Inferior parietal cortex (tissue), 1 donor: ENCODE measurements around the gene RFC4.
"Not testable (repeated sequence)": the region's sequence is repeated elsewhere in the genome, so short reads cannot be mapped to it uniquely, and the experiment has no call there.

Experiments
- DNase-seq: peaks from one replicate; pipeline ENCODE4 v3.0.0-alpha.2; 2016; ENCODE audit errors: extremely low spot score

Gene RFC4

GRCh38 chr3:186806089-186807055 is at the start of gene RFC4:
Gene RFC4, minus strand, starts transcription at chr3:186806482. Its CDS starts 1,769 bp downstream, at chr3:186804713.
- peak; percentile 91 for DNase-seq

GRCh38 chr3:186854954-186855353 is 48.7 kb upstream of the RFC4 start:
- DNase-seq: no peak

DNA sequence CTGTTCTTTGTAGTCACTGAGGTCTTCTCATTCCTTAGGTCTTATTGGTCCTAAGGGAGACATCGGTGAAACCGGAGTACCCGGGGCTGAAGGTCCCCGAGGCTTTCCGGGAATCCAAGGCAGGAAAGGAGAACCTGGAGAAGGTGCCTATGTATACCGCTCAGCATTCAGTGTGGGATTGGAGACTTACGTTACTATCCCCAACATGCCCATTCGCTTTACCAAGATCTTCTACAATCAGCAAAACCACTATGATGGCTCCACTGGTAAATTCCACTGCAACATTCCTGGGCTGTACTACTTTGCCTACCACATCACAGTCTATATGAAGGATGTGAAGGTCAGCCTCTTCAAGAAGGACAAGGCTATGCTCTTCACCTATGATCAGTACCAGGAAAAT is 47.9 kb upstream of the RFC4 start:
- DNase-seq: no peak

- no peak for DNase-seq
Observed at GRCh38 chr3:186852994-186853393, 46.7 kb upstream of the RFC4 start.

GRCh38 chr3:186851835-186852234 is 45.6 kb upstream of the RFC4 start:
- DNase-seq: not testable (repeated sequence)

DNA sequence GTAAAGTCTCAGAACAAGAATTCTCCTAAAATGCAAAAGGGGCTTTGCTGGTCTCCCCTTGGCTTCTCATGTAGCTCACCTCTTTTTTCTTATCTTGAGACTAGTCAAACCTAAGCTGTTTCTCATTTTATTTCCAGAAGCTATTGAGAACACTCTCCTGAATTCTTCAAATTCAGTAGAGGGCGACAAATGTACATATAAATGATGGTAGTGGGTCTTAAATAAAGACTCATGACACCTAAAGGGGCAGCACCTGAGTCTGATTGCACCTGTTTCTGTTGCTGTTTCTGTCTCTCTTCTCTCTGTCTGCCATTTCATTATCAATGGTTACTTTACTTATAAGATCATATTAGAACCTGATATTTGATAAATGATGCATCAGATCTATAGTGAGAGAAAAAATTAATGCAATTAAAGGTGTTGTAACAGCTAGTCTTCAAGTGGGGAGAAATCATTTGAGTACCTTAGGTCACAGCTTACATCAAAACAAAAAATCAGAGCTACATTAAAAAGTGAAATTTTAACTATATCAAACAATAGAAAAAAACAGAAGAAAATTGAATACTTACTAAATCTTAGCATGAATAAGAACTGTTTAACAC is 43.2 kb upstream of the RFC4 start:
- peak; percentile 56 for DNase-seq

- DNase-seq: no peak
Observed at GRCh38 chr3:186847437-186847836, 41.2 kb upstream of the RFC4 start.

DNA sequence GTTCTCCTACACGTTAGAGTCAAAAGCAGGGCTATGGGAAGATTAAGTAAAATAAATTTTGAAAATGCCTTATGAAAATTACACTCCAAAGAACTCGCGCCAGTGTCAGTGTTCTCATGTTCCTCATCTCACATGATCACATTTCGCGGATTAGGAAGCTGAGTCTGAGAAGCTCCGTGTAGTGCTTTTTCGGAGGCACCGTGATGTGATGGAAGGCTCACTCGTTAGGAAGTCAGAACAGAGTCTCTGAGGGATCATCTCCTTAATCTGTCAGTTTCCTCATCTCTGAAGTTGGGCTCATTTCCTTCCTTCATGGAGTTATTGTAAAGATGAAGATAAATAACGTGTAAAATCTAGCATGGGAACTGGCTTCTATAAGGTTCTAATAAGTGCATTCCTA is 39.5 kb upstream of the RFC4 start:
- no peak for DNase-seq

DNA sequence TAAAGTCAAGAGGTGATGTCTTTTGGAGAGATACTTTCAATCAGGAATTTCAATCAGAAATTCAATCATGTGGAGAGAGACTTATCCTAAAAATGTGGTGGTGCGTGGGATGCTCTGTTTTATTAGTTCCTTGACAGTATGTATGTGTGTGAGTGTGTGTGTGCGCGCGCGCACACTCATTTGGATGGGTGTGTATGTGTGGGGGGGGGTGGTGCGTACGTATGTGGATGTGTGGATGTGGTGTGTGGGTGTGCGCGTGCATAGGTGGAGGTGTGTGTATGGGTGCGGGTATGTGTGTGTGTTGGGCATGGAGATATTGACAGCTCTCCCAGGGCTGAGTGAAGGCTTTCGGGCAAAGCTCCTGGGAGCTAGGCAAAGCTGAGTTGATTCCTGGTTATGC is 38.6 kb upstream of the RFC4 start:
- no peak for DNase-seq

DNA sequence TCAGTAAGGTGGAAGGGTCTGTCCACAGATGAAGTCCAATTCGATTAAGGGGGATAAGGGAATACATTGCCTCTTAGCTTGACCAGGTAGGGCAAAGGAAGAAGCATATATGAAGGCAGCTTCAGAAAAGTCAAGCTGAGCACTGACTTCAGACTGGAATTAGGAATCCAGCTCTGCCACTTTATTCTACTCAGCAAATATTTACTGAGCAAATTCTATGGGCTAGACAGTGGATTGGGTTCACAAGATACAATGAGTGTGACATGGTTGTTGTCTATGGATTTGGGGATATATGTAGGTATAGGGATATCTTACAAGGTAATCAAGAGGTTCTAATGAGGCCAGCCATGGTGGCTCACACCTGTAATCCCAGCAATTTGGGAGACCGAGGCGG is 36.8 kb upstream of the RFC4 start:
- no peak for DNase-seq

DNA sequence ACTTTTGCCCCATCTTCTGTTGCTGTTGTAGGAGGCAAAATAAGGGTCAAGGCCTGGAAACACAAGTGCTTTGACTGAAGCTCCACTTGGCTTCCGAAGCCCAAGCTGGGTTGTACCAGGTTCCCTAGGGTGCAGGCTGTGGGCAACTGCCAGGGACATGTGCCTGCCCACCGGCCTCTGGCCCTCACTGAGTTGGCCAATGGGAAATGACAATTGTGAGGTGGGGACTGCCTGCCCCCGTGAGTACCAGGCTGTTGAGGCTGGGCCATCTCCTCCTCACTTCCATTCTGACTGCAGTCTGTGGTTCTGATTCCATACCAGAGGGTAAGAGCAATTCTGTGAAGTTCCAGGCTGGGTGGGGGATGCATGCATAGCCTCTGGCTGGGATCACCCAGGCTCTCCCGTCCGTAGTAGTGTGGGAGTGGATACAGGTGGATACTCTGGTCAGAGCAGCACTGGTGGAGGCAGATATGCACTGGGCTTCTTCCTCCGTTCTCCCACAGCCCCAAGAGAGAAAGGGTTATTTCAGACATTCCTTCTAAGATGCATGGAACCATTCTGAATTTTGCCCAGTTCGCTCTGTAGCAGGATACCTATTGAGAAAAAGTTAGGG is 36.2 kb upstream of the RFC4 start, which contains the start of gene ADIPOQ:
Gene ADIPOQ (plus strand): TSS at position 285 of the 613 bp plus-strand sequence. CDS start 10,349 bp downstream, outside the sequence.
- DNase-seq: no peak

- DNase-seq: no peak
Observed at GRCh38 chr3:186841620-186842019, 35.3 kb upstream of the RFC4 start.

DNA sequence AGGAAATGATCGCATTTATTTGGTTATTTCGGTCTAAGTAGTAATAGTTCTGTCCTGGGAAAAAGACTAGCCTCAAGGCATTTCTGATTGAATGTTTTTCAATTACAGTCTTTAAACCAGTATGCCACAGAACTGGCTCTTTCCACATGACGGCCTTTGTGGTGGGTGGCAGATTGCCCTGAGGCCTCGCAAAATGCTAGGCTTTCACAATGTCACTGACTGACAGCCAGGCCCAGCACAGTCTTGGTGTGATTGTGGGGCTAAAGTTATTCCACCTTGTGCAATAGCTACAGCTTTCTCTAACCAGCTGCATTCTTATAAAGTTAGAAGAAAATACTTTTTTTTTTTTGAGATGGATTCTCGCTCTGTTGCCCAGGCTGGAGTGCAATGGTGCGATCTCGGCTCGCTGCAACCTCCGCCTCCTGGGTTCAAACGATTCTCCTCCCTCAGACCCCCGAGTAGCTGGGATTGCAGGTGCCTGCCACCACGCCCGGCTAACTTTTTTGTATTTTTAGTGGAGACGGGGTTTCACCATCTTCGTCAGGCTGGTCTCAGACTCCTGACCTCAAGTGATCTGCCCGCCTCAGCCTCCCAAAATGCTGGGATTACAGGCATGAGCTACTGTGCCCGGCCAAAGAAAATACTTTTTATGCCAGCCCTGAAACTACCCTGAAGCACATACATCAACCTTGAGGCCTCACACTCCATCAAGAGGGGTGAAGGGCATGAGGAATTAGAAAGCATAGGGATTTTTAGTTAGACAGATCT is 33.8 kb upstream of the RFC4 start:
- DNase-seq: no peak

DNA sequence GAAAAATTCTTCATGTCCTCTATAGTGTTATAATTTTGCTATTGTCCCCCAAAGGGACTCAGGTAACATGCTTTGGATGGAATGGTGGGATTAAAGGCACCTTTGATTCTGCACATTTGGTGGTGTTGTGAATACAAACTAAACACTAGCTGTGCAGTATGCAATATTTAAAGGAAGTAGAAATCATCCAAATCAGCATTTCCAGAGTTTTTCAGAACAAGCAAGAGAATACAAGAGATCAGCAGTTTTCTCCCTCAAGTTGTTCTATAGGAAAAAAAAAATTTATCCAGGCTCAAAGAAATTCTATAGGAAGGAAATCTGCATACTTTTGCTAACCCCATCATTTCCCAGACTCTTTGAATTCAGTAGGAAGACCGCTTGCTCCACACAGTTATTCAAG is 26.0 kb upstream of the RFC4 start:
- no peak for DNase-seq

- no peak for DNase-seq
Observed at GRCh38 chr3:186831798-186832197, 25.5 kb upstream of the RFC4 start.

DNA sequence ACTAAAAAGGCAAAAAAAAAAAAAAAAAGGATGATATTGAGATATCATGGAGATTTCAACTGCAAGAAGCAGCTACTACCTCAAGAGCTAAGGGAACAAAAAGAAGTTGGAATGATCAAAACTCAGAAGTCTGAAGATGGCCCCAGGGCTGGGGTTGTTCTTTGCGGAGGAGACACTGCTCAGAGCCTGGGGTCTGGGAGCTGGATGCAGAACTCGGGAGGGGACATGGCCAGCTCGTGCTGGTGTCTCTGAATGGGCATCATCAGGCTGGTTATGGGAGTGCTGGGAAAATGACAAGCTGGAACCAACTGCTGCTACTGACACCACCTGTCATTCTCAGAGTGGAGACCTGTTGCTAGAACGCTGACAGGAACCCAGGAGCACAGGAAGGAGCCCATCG is 22.1 kb upstream of the RFC4 start:
- no peak for DNase-seq

DNA sequence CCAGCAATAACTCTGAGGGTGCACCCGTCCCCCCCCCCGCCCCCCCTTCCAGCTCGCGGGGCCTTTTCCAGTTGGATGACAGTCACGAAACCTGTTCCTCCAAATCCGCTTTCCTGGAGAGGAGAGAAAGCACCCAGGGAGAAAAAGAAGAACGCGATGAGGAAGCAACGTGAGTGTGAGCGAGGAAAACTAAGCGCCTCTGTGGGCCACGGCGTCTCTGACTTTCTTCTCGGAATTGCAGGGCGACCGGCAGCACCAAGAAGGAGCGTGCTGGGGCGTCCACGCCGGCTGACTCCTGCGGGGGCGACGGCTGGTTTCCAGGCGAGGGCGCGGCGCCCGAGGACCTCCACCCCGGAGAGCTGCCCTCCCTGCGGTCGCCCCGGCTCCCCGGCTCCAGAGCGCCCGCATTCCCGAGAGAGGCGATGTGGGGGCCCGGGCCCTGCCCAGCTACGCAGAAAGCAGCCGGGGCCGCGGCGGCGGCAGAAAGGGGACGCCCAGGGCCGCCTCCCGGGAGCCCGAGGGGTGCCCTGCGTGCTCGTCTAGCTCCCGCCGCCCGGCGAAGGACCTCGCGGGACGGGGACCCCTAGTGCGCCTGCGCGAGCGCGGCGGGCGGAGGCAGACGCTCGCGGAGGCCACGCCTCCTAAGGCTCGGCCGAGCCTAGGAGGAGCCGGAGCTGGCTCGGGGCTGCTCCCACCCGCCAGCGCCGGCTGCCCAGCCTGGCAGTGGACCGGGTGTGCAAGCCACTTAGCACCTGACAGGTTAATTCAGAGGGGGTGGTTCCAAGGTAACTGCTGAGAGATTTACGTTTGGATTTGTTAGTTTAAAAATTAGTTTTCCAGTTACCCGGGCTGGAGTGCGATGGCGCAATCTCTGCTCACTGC is 20.9 kb upstream of the RFC4 start:
- DNase-seq: peak; percentile 90

DNA sequence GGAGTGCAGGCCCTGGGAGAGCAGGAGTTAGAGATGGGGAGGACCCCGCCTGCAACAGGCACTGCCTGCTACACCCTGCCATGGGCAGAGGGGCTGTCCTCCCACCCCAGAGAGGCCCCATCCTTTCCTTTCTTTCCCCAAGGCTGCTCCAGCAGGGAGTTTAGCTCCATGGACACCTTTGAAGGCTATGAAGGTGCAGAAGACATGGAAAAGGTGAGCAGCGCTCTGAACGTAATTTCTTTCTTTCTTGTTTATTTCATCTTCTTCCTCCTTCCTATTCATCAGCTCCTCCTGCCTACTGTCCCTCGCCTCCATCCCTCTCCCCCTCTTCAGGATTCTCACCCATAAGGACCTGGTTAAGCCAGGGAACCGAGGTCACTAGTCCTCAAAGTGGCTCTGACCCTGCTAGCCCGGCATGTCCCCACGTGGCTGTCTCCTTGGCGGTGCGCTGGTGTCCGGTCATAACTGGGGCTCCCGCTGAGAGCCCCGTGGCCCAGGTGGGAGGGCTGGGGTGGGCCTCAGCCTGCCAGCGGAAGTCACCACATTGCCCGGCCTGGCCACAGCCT is 20.2 kb upstream of the RFC4 start:
- DNase-seq: no peak

GRCh38 chr3:186825872-186826409 is 19.7 kb upstream of the RFC4 start:
- DNase-seq: no peak

GRCh38 chr3:186825294-186825821 is 19.1 kb upstream of the RFC4 start:
- DNase-seq: peak; percentile 35
